Measurements from ENCODE around the gene POLQ. TPM values are rescaled to one million over a fixed set of nuclear protein-coding genes. Genes with fewer than 3 reads are reported as not detected.
"Not testable (repeated sequence)": the region's sequence is repeated elsewhere in the genome, so short reads cannot be mapped to it uniquely, and the experiment has no call there.

The POLQ gene
- polyA plus RNA-seq, 2 donors, result 2.1 to 3.2 TPM

DNA sequence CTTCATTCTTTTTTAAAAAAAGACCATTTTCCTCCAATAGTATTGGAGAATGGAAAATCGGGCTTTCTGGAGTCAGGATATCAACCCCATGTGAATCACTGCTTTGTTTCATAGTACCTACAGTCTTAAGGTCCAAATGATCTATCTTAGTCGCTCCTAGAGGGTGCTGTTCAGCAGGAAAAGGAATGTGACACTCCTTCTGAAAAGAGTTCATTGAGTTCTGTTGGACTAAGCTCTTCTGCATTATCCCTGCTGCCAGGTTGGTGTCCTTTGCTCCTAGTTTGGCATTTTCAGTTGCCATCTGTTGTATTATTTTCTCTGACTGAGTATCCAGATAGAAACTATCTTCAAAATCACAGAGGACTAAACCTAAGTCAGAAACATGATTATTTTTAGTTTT is 57.2 kb downstream of the POLQ start:
- Histone ChIP-seq H3K4me3 (ENCODE audit: low read depth in 1 of 2, low read length in 2 of 2) (no peak overlapping the region), H3K27me3 (ENCODE audit: control insufficient read depth in 1 of 2, insufficient read depth in 2 of 2, low read length in 2 of 2) (no peaks in the 10 kb centered on the region), H3K4me1 (ENCODE audit: control insufficient read depth in 2 of 2, insufficient read depth in 2 of 2, low read length in 1 of 2) (no peaks in the 10 kb centered on the region), H3K9me3 (ENCODE audit: control insufficient read depth in 2 of 2, insufficient read depth in 1 of 2, low read depth in 1 of 2, low read length in 1 of 2) (no peaks in the 10 kb centered on the region), H3K27ac (ENCODE audit: low read depth in 2 of 2, low read length in 1 of 2) (no peak overlapping the region), H3K36me3 (ENCODE audit: control insufficient read depth in 2 of 2, insufficient read depth in 2 of 2, low read length in 1 of 2) (no peaks in the 10 kb centered on the region)
- 74 to 79% methylated on average over 2 of the region's 2 CpGs for WGBS, 2 donors

DNA sequence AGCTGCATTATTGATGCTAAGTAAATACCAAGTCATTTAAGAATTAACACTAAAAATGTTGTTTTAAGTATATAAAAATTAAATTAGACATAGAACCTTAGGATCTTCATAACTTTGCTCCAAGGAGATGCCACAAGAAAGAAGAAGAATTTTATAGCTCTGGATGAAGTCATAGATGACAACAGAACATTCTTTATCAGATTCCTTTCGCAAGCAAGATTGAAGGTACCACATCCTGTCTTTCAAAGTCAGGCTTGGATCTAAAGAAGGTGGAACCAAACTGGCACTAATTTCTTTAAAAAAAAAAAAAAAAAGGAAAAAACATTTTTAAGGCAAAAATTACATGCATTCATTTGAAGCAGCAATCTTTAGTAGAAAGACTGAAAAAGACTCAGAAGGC is 62.5 kb downstream of the POLQ start:
- 90 to 95% methylated on average over 1 of the region's 1 CpG for WGBS, 2 donors
- H3K27me3 ChIP-seq (ENCODE audit: control insufficient read depth in 1 of 2, insufficient read depth in 2 of 2, low read length in 2 of 2), result no peaks in the 10 kb centered on the region
- no peak overlapping the region for H3K4me3 ChIP-seq (ENCODE audit: low read depth in 1 of 2, low read length in 2 of 2)
- no peak overlapping the region for H3K27ac ChIP-seq (ENCODE audit: low read depth in 2 of 2, low read length in 1 of 2)
- no peaks in the 10 kb centered on the region for H3K4me1 ChIP-seq (ENCODE audit: control insufficient read depth in 2 of 2, insufficient read depth in 2 of 2, low read length in 1 of 2)
- no peaks in the 10 kb centered on the region for H3K36me3 ChIP-seq (ENCODE audit: control insufficient read depth in 2 of 2, insufficient read depth in 2 of 2, low read length in 1 of 2)
- H3K9me3 ChIP-seq (ENCODE audit: control insufficient read depth in 2 of 2, insufficient read depth in 1 of 2, low read depth in 1 of 2, low read length in 1 of 2), result no peaks in the 10 kb centered on the region

DNA sequence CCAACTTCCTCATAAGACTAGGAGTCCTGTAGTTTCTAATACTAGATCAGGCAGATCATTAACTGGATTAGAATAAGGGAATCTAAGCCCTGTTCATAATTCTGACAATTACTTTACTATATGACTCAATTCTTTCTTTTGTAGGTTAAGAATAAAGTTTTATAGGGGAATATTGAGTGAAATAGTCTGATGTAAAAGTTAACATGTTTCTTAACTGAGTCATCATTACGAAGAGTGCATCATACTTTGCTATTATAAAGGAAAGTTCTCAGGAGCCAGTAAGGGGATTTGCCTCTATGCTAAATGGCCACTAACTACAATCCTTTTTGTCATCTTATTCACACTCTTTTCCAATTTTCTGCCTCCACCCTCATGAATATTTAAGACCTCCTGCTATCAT is 63.1 kb downstream of the POLQ start:
- Histone ChIP-seq H3K27me3 (ENCODE audit: control insufficient read depth in 1 of 2, insufficient read depth in 2 of 2, low read length in 2 of 2) (no peaks in the 10 kb centered on the region), H3K27ac (ENCODE audit: low read depth in 2 of 2, low read length in 1 of 2) (no peak overlapping the region), H3K4me3 (ENCODE audit: low read depth in 1 of 2, low read length in 2 of 2) (no peak overlapping the region), H3K4me1 (ENCODE audit: control insufficient read depth in 2 of 2, insufficient read depth in 2 of 2, low read length in 1 of 2) (no peaks in the 10 kb centered on the region), H3K9me3 (ENCODE audit: control insufficient read depth in 2 of 2, insufficient read depth in 1 of 2, low read depth in 1 of 2, low read length in 1 of 2) (no peaks in the 10 kb centered on the region), H3K36me3 (ENCODE audit: control insufficient read depth in 2 of 2, insufficient read depth in 2 of 2, low read length in 1 of 2) (no peaks in the 10 kb centered on the region)
- 77 to 81% methylated on average over 1 of the region's 1 CpG for WGBS, 2 donors

DNA sequence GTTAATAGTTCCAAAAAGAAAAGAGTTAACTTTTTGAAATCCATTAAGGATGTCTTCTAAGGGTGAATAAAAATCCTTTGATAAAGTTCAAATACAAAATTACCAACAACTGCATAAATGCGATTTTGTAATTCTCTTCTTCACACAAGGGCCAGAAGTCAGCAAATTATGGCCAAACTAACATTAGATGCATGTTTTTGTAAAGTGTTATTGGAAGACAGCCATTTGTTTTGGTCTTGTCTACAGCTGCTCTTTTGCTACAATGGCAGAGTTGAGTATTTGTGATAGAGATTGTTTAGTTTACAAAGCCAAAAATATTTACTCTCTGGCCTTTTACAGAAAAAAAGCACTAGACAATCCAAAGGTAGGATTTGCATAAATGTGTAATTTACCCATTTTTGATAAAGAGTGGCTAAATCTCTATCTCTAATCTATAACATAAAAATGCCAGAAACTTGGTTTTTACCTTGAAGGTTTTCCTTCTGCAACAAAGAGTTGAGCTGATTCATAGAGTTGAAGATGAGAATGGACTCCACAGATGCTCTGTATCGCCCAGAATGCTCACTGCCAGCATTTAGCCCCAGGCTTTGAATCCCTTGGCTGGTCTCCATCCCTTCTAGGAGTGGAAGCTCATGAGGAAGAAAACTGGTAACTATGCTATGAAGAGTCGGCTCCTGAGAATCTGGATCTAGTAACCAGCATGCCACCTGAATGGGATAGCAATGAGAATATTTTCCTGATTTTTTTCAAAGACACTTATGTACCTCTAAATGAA is 64.5 kb downstream of the POLQ start:
- Histone ChIP-seq H3K4me3 (ENCODE audit: low read depth in 1 of 2, low read length in 2 of 2) (no peak overlapping the region), H3K27ac (ENCODE audit: low read depth in 2 of 2, low read length in 1 of 2) (no peak overlapping the region), H3K9me3 (ENCODE audit: control insufficient read depth in 2 of 2, insufficient read depth in 1 of 2, low read depth in 1 of 2, low read length in 1 of 2) (no peaks in the 10 kb centered on the region), H3K27me3 (ENCODE audit: control insufficient read depth in 1 of 2, insufficient read depth in 2 of 2, low read length in 2 of 2) (no peaks in the 10 kb centered on the region), H3K36me3 (ENCODE audit: control insufficient read depth in 2 of 2, insufficient read depth in 2 of 2, low read length in 1 of 2) (no peaks in the 10 kb centered on the region), H3K4me1 (ENCODE audit: control insufficient read depth in 2 of 2, insufficient read depth in 2 of 2, low read length in 1 of 2) (no peaks in the 10 kb centered on the region)
- 64 to 72% methylated on average over 3 of the region's 3 CpGs for WGBS, 2 donors

DNA sequence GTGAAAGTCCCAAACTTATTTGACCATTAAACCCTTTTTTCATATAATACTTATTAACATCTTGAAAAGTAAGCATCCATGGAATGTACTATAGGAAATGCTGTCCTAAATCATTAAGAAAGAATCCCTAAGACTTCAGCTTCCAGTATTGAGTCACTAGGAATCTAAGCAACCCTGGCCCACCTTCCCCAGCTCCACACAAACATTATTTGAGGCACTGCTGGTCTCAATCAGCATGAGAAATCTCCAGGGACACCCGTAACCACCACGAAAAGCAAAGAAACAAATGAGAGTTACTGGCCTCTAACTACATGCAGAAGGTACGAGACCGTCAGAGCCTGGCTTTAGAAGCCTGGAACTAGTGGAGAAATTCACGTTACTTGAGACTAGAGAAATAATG is 68.2 kb downstream of the POLQ start:
- no peaks in the 10 kb centered on the region for H3K9me3 ChIP-seq (ENCODE audit: control insufficient read depth in 2 of 2, insufficient read depth in 1 of 2, low read depth in 1 of 2, low read length in 1 of 2)
- H3K27ac ChIP-seq (ENCODE audit: low read depth in 2 of 2, low read length in 1 of 2), result no peak overlapping the region
- no peaks in the 10 kb centered on the region for H3K4me1 ChIP-seq (ENCODE audit: control insufficient read depth in 2 of 2, insufficient read depth in 2 of 2, low read length in 1 of 2)
- no peaks in the 10 kb centered on the region for H3K27me3 ChIP-seq (ENCODE audit: control insufficient read depth in 1 of 2, insufficient read depth in 2 of 2, low read length in 2 of 2)
- no peaks in the 10 kb centered on the region for H3K36me3 ChIP-seq (ENCODE audit: control insufficient read depth in 2 of 2, insufficient read depth in 2 of 2, low read length in 1 of 2)
- WGBS, 2 donors, result 93 to 94% methylated on average over 5 of the region's 5 CpGs
- no peak overlapping the region for H3K4me3 ChIP-seq (ENCODE audit: low read depth in 1 of 2, low read length in 2 of 2)

DNA sequence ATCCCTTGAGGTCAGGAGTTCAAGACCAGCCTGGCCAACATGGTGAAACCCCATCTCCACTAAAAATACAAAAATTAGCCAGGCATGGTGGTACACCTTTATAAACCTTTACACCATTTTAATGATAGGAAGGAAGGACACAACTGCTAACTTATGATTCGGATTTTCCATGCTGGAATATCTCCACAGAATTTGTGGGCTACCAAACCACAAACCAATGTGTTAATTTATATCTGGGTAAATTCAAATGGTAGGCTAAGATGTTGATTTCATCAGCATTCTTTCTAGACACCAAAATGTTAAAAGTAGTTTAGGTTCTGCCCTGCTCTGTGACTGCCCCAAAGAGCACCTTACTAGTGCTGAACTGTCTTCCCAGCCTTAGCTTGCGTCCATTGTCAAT is 72.8 kb downstream of the POLQ start:
- 95 to 97% methylated on average over 2 of the region's 2 CpGs for WGBS, 2 donors
- H3K9me3 ChIP-seq (ENCODE audit: control insufficient read depth in 2 of 2, insufficient read depth in 1 of 2, low read depth in 1 of 2, low read length in 1 of 2), result no peaks in the 10 kb centered on the region
- H3K27me3 ChIP-seq (ENCODE audit: control insufficient read depth in 1 of 2, insufficient read depth in 2 of 2, low read length in 2 of 2), result no peaks in the 10 kb centered on the region
- H3K27ac ChIP-seq (ENCODE audit: low read depth in 2 of 2, low read length in 1 of 2), result no peak overlapping the region
- H3K4me1 ChIP-seq (ENCODE audit: control insufficient read depth in 2 of 2, insufficient read depth in 2 of 2, low read length in 1 of 2), result no peaks in the 10 kb centered on the region
- H3K36me3 ChIP-seq (ENCODE audit: control insufficient read depth in 2 of 2, insufficient read depth in 2 of 2, low read length in 1 of 2), result no peaks in the 10 kb centered on the region
- no peak overlapping the region for H3K4me3 ChIP-seq (ENCODE audit: low read depth in 1 of 2, low read length in 2 of 2)

DNA sequence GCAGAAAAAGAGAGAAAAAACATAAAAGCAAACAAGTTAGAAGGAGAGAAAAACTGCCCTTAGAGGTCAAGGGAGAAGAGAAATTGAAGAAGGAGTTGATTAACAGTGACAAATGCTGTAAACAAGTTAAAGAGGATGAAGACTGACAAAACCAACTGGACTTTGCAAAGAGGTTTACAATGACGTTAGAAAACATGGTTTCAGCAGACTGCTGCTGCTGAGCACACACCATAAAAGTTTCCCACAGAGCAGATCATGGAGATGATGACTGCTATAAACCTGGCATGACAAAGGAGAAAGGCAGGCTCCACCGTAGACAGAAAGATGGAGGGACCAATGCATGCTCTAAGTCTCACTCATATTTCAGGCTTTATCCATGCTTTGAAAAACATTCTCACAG is 78.7 kb downstream of the POLQ start:
- no peak overlapping the region for H3K27ac ChIP-seq (ENCODE audit: low read depth in 2 of 2, low read length in 1 of 2)
- no peaks in the 10 kb centered on the region for H3K27me3 ChIP-seq (ENCODE audit: control insufficient read depth in 1 of 2, insufficient read depth in 2 of 2, low read length in 2 of 2)
- H3K36me3 ChIP-seq (ENCODE audit: control insufficient read depth in 2 of 2, insufficient read depth in 2 of 2, low read length in 1 of 2), result no peaks in the 10 kb centered on the region
- no peak overlapping the region for H3K4me3 ChIP-seq (ENCODE audit: low read depth in 1 of 2, low read length in 2 of 2)
- WGBS, 2 donors, result 78% methylated on average over 2 of the region's 2 CpGs
- H3K9me3 ChIP-seq (ENCODE audit: control insufficient read depth in 2 of 2, insufficient read depth in 1 of 2, low read depth in 1 of 2, low read length in 1 of 2), result no peaks in the 10 kb centered on the region
- no peaks in the 10 kb centered on the region for H3K4me1 ChIP-seq (ENCODE audit: control insufficient read depth in 2 of 2, insufficient read depth in 2 of 2, low read length in 1 of 2)

DNA sequence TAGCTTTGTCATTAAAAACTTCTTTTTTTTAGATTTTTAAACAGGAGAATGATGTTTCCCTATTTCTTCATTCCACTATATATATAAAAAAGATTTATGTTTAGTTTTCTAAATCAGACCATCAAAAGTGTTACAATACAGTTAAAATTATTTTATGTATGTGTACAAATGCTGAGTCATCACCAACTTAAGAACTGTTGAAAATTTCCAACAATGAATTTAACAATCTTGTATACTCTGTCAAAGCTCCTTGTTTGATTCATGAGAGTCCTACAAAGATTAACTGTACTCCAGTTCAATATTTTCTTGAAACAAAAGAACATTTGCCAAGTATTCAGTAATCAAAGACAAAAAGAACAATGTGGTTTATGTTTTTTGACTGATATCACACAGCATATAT is 82.0 kb downstream of the POLQ start:
- Histone ChIP-seq H3K9me3 (ENCODE audit: control insufficient read depth in 2 of 2, insufficient read depth in 1 of 2, low read depth in 1 of 2, low read length in 1 of 2) (no peaks in the 10 kb centered on the region), H3K27ac (ENCODE audit: low read depth in 2 of 2, low read length in 1 of 2) (no peak overlapping the region), H3K4me3 (ENCODE audit: low read depth in 1 of 2, low read length in 2 of 2) (no peak overlapping the region), H3K27me3 (ENCODE audit: control insufficient read depth in 1 of 2, insufficient read depth in 2 of 2, low read length in 2 of 2) (no peaks in the 10 kb centered on the region), H3K4me1 (ENCODE audit: control insufficient read depth in 2 of 2, insufficient read depth in 2 of 2, low read length in 1 of 2) (no peaks in the 10 kb centered on the region), H3K36me3 (ENCODE audit: control insufficient read depth in 2 of 2, insufficient read depth in 2 of 2, low read length in 1 of 2) (no peaks in the 10 kb centered on the region)

DNA sequence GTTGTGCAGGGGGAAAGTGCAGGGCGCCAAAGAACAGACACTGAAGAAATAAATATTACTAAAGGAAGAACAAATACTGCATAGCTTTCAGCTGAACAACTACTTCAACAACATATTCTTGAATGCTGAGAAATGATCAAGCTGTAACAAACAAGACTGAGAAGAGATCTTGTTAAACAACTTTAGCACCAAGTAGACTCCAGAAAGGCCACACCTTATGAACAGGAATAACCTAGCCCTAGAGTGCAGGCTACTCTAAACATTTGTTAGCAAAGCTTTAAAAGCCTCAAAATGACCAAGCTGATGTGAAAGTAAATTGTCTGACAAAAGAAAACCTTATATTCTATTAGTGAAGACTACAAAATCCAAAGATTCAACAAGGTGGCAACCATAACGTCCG is 83.2 kb downstream of the POLQ start:
- H3K9me3 ChIP-seq (ENCODE audit: control insufficient read depth in 2 of 2, insufficient read depth in 1 of 2, low read depth in 1 of 2, low read length in 1 of 2), result no peaks in the 10 kb centered on the region
- no peaks in the 10 kb centered on the region for H3K27me3 ChIP-seq (ENCODE audit: control insufficient read depth in 1 of 2, insufficient read depth in 2 of 2, low read length in 2 of 2)
- H3K4me3 ChIP-seq (ENCODE audit: low read depth in 1 of 2, low read length in 2 of 2), result no peak overlapping the region
- WGBS, 2 donors, result 89 to 90% methylated on average over 3 of the region's 3 CpGs
- no peaks in the 10 kb centered on the region for H3K36me3 ChIP-seq (ENCODE audit: control insufficient read depth in 2 of 2, insufficient read depth in 2 of 2, low read length in 1 of 2)
- H3K4me1 ChIP-seq (ENCODE audit: control insufficient read depth in 2 of 2, insufficient read depth in 2 of 2, low read length in 1 of 2), result no peaks in the 10 kb centered on the region
- H3K27ac ChIP-seq (ENCODE audit: low read depth in 2 of 2, low read length in 1 of 2), result peak overlapping the region in 1 of 2 donors; percentile 16

DNA sequence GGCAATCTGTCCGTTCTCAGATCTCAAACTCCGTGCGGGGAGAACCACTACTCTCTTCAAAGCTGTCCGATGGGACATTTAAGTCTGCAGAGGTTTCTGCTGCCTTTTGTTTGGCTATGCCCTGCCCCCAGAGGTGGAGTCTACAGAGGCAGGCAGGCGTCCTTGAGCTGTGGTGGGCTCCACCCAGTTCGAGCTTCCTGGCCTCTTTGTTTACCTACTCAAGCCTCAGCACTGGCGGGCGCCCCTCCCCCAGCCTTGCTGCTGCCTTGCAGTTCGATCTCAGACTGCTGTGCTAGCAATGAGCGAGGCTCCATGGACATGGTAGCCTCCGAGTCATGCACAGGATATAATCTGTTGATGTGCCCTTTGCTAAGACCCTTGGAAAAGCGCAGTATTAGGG is 94.0 kb downstream of the POLQ start:
- WGBS, 2 donors, result 87 to 88% methylated on average over 12 of the region's 12 CpGs
- not testable (repeated sequence) for H3K9me3 ChIP-seq (ENCODE audit: control insufficient read depth in 2 of 2, insufficient read depth in 1 of 2, low read depth in 1 of 2, low read length in 1 of 2); H3K36me3 ChIP-seq (ENCODE audit: control insufficient read depth in 2 of 2, insufficient read depth in 2 of 2, low read length in 1 of 2); H3K27ac ChIP-seq (ENCODE audit: low read depth in 2 of 2, low read length in 1 of 2); H3K4me3 ChIP-seq (ENCODE audit: low read depth in 1 of 2, low read length in 2 of 2); H3K27me3 ChIP-seq (ENCODE audit: control insufficient read depth in 1 of 2, insufficient read depth in 2 of 2, low read length in 2 of 2); H3K4me1 ChIP-seq (ENCODE audit: control insufficient read depth in 2 of 2, insufficient read depth in 2 of 2, low read length in 1 of 2)
